GM19035 (cell line): ENCODE data around the gene B3GNT7.
"Not testable (repeated sequence)": the region's sequence is repeated elsewhere in the genome, so short reads cannot be mapped to it uniquely, and the experiment has no call there.

Experiments
- ATAC-seq: cut with Tn5 transposase; IDR thresholded peaks from one replicate; pipeline ENCODE4 v1.9.1; 2021; ENCODE audit not compliant: unreplicated experiment

The B3GNT7 gene

GRCh38 chr2:231423176-231423575 lies 27.7 kb downstream of the B3GNT7 start:
- no peak for ATAC-seq

DNA sequence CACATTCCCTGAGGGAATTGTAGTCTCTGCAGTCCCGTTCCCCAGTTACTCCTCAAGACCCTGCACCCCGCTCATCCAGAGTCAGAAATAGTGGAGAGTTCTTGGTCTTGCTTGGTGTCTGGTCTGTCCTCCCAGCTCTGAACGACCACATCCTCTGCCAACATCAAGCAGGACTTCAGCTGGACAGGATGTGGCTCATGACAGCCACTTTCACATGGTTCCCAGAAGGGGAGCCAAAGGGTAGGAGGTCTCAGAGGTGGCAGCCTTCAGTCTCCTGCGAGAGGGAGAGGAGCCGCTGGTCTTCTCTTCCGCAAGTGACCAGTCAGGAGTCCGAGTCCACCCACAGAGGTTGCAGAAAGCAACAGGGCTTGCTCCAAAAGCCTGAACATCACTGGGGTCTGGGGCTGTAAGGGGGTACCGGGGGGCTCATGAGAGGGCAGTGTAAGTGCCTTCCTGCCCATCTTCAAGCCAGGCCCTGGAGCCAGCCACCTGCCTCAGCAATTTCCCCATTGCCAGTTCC lies 29.8 kb downstream of the B3GNT7 start:
- ATAC-seq, result no peak

DNA sequence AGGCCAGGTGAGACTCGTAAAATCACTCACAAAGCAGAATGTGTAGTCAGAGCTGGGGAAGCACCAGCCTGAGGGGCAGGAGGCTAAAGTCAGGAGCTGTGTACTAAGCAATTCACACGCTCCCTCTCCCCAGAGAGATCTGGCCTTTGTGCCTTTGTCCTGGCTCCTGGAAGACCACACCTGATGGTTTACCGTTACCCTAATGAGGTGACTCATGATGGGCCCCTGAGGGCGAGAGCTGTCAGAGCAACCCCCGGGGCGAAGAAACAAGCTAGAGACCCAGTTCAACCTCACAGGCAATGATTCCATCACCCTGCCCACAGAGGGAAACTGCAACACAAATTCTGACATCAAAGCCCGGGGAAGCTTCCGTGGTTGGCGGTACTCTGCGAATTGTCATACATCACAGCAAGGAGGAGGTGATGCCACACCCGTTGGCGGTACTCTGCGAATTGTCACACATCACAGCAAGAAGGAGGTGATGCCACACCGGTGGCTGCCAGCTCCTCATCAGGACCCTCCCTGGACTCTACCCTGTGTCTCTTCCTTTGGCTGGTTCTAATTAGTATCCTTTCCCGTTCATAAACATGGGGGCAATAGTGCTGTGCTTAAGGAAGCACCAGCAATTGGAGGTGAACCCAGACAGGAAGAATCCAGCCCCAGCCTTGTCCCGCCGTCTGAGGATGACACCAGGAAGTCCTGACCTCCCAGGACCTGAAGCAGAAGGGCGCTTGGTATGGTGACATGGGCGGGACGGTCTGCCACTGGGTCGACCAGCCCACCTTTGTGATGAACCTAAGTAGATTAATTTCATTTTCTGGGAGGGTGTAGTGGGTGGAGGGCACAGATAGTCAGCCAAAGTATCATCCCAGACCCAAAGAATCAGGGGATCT lies 30.5 kb downstream of the B3GNT7 start:
- ATAC-seq, result no peak

DNA sequence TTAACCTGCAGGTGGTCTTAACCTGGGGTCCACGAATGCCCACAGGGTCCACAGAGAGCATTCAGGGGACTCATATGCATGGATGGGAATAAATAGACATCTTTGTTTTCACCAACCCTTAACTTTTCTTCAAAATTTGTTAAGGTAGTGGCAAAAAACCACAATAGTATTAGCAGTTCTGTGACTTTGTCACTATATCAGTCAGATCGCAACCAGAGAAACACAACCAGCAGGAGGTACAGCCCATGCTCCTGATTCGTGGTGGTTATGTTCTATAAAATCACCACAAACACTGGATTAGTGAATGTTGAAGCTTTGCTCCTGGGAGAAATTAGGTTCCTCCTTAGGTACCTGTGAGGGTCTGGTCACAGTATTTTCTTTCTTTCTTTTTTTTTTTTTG lies 31.6 kb downstream of the B3GNT7 start:
- ATAC-seq, result no peak

- ATAC-seq, result no peak
Measured at GRCh38 chr2:231429152-231429551, 33.6 kb downstream of the B3GNT7 start.

GRCh38 chr2:231429901-231430300 lies 34.4 kb downstream of the B3GNT7 start:
- no peak for ATAC-seq

DNA sequence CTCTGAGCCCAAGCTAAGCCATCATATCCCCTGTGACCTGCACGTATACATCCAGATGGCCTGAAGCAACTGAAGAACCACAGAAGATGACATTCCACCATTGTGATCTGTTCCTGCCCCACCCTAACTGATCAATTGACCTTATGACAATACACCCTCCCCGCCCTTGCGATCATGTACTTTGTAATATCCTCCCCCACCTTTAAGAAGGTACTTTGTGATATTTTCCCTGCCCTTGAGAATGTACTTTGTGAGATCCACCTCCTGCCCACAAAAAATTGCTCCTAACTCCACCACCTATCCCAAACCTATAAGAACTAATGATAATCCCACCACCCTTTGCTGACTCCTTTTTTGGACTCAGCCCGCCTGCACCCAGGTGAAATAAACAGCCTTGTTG lies 34.9 kb downstream of the B3GNT7 start:
- not testable (repeated sequence) for ATAC-seq

DNA sequence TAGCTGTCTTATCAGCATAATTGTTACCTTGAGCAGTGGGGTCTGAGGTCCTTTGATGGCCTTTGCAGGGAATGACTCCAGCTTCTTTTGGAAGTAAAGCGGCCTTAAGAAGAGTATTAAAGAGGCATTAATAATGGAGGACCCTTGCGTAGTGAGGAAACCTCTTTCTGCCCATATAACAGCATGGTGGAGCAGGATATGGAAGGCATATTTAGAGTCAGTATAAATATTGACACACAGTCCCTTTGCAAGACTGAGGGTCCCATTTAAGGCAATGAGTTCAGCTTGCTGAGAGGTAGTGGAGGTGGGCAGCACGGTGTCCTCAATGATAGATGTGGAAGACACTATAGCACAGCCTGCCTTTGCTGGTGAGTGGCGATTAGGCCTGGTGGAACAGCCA lies 36.1 kb downstream of the B3GNT7 start:
- ATAC-seq, result no peak

DNA sequence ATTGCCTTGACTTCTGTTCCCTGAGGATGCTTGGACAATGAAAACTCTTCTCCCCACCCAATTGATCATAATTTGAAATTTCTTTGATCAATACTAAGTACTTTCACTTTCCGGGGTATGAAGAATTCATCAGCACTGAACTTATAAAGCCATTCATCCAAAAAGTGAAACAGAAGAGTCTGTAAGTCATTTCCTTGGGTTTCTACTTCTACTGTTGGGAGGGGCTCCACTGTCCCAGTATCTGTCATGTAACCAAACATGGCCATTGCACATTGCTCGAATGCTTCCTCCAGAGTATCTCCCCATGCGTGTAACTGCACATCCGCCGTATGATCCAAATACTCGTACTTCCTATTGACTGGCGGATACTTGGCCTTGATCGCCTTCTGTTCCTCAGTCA lies 38.5 kb downstream of the B3GNT7 start:
- no peak for ATAC-seq

DNA sequence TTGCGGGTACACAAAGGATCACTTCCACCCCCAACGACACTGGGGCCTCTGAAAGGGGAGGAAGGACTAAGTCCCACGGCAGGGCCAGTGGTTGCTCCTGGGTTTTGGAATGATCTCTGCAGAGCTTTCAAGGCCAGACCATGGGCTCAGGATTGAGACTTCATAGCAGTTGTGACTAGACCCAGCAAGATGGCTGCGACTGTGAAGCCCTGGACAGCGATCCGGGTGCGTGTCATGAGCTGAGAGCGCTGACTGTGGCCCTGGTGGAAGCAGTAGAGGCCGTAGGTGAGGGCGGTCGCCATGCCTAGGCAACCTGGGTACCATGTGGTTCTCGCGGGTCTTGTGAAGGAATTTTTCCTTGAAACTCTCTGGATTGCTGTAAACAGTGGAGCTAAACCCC lies 41.4 kb downstream of the B3GNT7 start:
- ATAC-seq, result no peak

DNA sequence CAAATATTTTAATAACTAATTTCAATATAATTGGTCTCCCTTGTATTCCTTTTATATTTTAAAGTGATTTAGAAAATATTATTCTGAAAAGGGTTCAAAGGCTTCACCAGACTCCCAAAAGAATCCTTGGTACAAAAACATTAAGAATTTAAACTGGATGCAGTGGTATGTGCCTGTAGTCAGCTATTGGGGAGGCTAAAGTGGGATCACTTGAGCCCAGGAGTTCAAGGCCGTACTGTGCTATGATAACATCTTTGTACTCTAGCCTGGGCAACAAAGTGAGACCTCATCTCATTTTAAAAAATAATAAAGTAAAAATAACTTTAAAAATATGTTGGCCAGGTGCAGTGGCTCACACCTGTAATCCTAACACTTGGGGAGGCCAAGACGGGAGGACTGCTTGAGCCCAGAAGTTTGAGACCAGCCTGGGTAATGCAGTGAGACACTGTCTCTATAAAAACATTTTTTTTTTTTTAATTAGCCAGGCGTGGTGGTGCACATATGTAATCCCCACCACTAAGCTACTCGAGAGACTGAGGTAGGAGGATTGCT lies 54.1 kb downstream of the B3GNT7 start:
- no peak for ATAC-seq

DNA sequence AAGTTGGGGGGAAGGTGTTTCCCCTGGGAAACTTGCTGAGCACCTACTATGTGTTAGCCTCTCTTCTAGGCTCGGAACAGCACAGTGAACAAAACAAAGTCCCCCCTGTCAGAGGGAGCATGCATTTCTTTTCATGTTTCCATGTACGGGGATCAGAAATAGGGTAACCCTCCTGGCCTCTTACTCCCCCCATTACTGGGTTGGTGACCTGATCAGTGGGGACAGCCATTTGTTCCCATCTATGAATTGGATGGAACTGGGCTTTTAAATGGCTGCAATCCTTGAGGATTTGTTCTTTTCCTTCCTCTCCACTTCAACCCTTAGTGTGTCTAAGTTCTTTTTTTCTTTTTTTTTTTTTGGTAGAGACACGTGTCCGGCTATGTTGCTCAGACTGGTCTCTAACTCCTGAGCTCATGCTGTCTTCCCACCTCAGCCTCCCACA lies 55.1 kb downstream of the B3GNT7 start:
- no peak for ATAC-seq
